ENCODE results near the gene GPN1.
"Not testable (repeated sequence)": the region's sequence is repeated elsewhere in the genome, so short reads cannot be mapped to it uniquely, and the experiment has no call there.

Gene GPN1

DNA sequence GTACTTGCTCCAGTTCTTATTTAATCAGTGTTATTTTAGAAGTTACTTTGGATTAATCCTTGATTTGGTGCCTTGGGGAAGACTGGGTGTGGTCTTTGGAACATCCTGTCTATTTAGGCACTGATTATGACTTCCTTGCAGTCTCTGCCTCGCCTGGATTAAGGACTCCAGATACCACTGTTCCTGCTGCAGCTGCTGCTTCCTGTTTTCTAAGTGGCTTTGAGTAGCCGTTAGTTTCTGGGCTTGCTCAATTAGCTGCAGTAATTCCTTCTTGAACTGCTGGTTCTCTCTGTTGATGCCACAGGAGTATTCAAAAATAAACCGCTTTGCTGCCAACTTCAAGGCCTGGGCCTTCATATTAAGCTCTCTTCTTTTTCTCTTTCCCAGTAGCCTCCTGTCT is 1.9 kb upstream of the GPN1 start:
- not testable (repeated sequence) for DNase-seq

DNA sequence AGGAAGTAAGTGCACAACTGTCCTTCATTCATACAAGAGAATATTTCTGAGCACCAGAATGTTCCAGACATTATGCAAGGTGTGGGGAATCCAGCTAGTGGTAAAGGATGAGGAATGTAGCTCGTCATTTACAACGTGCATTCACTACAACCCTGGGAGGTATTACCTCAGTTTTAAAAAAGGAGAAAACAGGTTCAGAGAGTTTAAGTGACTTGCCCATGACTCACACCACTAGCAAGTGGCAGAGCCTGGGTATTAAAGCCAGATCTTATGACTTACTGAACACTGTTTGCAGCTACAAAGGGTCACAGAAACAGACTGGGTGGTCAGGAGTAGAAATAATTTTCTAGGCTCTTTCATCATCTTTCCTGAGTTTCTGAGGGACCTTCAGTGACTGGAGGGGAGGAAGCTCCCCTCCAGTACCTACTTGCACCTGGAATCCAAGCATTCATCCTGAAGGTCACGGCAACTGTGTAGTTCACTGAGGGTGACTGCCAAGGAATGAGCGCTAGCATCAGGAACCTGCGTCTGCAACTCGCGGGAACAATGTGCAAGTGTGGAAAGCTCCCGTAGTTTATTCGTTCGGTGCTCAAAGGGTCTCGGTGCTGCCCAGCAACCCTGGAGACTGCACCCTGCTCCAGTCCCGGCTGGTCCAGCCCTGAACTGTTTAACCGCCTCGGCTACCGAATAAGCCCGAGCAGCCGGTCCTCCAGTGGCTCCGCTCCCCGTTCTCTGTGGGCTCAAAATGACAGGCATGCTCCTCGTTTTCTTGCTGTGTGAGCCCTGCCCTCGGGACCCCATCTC is 685 bp upstream of the GPN1 start:
- DNase-seq: peak in 18 of 51 donors; percentile 22 to 66 (median 44)

DNA sequence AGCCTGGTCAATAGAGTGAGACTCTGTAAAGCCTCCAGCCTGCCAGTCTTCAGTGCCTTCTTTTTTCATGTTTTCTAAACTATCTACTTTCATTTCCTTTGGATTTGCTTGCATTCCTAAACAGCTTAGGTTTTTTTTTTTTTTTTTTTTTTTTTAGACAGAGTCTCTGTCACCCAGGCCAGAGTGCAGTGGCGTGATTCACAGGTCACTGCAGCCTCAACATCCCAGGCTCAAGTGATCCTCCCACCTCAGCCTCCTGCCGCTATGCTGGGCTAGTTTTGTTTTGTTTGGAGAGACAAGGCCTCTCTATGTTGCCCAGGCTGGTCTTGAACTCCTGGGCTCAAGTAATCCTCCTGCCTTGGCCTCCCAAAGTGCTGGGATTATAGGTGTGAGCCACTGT is 1.4 kb downstream of the GPN1 start:
- DNase-seq: not testable (repeated sequence)

DNA sequence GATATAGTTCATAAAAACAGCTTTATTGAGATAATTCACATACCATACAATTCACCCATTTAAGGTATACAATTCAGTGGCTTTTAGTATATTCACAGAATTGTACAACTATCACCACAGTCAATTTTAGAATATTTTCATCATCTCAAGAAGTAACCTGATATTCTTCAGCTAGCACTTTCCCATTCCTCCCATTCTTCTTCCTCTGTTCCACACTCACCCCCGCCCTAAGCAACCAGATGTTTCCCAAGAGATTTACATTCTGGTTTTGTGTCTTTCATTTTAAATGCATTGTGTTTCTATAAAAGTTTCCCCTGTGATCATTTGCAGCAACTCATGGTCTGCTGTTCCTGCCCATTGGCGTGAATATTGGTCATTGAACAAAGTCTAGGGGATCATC is 5.4 kb downstream of the GPN1 start:
- DNase-seq: no peak

DNA sequence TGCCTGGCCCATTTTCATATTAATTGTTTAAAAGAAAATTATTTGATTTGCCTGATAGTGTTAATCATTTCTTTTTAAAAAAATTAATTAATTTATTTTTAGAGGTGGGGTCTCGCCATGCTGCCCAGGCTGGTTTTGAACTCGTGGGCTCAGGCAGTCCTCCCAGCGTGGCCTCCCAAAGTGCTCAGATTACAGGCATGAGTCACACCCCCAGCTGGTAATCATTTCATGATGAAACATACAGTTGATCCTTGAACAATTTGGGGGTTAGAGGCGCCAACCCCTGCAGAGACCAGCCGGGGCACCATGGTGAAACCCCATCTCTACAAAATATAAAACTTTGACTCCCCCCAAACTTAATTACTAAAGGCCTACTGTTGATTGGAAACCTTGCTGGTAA is 7.9 kb downstream of the GPN1 start:
- DNase-seq: no peak

DNA sequence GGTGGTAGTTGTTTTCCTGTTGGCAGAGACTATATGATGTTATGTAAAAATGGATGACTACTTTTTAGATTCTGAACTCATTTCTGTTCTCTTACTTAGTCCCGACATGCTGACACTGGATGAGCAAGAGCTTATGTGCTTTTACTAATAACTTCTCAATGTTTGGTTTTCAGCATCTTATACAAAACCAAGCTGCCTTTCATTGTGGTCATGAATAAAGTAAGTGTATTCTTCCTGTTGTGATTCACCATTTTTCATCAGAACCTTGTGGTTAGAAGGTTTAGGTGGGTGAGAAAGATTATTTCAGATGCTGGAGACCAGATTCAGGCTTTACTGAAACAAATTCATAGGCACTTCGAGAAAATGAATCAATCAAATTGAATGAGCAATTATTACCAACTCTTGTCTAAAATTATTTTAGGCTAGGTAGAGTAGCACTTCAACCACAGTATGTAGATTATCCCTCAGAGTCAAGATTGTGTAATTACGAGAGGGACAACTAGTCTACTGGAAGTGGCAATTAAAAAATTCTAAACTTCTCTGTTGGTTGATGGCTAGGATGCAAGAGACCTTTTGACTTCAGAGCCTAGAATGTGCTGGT is 9.3 kb downstream of the GPN1 start:
- no peak for DNase-seq

DNA sequence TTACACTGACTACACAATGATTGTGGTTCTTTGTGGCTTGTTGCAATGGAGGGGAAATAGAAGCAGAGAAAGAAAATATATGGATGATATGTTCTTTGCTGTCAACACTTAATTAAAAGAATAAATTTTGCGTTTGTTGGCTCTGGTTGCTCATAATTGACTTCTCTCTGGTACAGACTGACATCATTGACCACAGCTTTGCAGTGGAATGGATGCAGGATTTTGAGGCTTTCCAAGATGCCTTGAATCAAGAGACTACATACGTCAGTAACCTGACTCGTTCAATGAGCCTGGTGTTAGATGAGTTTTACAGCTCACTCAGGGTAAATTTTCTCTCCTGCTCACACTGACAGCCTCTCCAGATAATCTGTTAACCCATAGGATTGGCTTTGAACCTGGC is 9.9 kb downstream of the GPN1 start:
- no peak for DNase-seq

DNA sequence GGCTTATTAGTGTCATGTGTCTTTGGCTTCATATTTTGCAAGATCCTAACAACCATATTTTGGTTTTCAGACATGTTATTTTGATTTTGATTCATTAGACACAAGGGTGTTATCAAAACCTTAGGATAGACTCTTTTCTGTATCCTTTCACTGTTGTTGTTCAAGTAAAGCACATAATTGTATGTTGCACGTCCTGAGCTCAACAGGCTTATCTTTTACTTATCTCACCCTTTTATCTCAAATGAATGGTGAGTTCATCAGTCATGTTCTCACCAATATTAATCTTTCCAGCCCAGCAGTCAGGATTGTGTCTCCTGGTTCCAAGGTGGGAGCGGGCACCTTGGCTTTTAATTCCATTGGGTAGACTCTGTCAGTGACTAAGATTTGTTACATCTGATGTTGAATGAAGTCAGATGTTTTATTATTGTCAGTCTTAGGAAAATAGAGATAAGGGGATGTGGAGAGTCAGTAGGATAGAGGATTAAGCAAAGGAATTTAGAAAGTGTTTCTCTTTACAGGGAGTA is 11.9 kb downstream of the GPN1 start:
- no peak for DNase-seq

DNA sequence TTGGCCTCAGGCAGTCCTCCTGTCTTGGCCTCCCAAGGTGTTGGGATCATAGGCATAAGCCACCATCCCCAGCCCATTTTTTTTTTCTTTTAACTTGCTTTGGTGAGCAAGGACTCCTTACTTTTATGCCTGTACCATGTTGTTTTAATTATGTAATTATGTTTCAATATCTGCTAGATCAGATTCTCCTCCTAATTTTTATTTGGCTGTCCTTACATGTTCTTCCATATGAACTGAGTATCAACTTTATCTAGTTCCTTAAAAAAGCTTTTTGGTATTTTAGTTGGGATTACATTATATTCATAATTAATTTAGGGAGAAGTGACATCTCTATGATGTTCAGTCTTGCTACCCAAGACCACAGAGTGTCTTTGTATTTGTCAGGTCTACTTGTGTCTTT is 16.3 kb downstream of the GPN1 start:
- DNase-seq: no peak

DNA sequence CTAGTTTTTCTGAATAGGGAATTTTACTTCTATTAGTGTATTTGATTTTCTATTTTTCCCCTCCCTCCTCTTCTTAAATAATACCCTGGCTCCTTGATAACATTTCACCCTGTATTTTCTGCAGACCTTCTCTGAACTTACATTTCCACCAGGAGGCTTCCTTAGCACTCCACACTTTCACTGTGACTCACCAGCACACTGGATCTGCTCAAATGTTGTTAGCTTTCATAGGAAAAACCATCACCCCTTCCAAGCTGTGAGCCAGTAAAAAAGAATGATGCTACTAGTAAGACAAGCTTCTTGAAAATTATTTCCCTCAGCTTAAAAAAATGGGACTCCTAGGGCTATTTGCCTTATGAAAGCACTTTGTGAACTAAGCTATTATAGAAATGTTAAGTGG is 18.4 kb downstream of the GPN1 start:
- DNase-seq: no peak

DNA sequence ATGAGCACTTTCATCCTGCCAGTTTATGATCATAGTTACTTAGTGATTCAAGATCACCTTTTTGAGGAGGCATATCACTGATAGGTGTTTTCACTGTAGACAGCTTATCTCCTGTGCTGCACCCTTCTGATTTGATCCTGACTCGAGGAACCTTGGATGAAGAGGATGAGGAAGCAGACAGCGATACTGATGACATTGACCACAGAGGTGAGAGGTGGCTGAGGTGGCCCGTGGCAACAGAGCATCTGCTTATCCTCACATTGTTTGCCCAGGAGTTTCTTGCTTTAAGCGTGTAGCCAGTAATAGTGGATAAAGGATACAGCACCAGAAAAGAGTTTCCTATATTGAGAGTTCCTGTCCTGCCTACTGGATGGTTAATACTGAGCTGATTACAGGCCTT is 18.9 kb downstream of the GPN1 start:
- no peak for DNase-seq

DNA sequence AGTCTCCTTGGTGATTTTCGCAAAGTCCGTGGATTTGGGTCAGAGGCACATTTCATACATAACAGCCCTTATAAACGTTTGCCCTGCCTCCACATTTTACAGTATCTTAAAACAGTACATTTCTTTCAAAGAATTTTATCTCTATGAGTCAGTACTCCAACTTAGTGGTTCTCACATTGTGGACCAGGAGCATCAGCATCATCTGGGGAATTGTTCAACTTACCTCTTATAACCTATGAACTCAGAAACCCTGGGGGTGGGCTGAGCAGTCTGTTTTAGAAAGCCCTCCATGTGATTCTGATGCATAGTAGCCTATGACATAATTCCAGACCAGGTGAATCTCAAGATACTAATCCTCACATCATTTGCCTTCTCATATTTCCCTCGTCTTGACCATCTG is 22.2 kb downstream of the GPN1 start:
- DNase-seq: no peak

DNA sequence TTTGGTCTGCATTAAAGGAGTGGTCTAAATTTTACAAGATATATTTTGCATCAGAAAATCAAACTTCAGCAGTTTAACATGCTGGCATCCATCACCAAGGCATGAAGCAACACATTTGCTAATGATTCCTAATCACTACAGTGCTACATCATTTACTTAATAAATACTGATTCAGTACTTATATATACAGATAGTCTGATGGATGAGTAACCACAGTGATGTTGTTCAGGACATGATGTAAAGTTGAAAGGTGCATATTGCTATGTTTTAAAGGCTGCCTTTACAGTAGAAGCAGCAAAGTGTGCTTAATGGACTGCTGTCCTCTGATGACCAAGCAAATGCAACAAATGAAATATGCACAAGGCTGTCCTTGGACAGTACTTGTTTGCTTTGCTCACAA is 23.5 kb downstream of the GPN1 start:
- DNase-seq: no peak

DNA sequence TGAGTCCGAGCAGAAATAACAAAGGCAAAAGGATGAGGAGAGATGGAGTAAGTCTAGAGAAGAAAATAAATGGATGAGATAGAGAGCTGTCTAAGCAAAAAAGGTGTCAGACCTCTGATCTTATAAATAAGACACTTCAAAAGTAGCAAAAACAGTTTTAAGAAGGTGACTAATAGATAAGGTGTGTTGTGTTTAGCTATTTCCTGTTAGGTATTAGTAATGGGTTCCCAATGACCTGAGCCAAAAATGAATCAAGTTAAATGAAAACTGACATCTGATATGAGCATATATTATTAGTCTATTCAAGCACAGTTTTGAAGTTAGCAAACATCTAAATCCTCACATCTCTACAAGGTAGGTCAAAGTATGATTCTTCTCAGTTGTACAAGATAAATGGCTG is 23.9 kb downstream of the GPN1 start:
- no peak for DNase-seq

DNA sequence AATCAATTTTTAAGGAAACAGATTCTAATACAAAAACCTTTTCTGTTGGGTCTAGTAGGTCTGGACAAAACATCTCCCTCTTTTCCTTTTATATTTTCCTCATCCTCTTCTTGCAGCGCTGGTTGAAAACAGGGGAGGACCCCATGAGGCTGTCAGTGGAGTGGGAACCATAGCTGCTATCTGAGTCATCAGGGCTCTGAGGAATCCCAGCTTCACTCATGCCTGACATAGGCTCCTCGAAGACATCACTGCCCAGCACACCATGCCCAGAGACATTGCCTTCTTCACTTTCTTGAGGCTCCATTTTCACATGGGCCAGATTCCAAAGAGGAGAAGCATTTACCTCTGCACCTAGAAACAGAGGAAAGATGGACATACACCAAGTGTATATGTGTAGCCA is 24.5 kb downstream of the GPN1 start:
- no peak for DNase-seq

DNA sequence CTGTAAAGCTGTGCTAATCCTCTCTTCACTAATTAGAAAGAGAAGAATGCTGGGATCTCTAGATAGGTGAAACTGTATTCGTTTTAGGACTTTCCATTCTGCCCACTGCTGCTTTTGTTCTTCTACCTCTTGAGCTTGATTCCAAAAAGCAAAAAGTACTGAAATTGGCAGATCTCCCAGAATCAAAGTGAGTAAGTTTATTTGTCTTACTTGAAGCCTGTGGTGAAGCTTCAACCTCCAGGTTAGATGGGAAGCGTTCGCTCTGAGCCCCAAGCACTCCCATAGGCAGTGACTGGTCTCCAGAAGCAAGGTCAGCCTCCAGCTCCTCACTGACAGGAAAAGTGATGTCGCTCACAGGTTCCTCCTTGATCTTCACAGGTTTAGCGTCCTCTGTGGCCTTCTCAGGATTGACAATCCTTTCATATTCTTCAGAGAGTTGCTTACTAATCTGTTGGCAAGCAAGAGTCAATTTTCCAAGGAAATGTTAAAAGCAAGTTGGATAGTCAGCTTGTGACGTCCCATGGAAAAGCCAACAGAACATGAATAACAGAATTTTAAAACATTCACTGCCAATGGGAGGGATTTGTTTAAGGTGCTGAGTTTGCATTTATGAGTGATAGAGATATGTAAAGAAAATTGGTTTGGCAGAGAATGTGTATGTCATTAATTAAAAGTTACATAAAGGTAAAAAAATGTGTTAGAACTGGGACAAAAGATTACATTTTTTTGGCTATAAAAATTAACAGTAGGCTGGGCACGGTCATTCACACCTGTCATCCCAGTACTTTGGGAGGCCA is 26.5 kb downstream of the GPN1 start:
- DNase-seq: peak in 1 of 51 donors; percentile 6

DNA sequence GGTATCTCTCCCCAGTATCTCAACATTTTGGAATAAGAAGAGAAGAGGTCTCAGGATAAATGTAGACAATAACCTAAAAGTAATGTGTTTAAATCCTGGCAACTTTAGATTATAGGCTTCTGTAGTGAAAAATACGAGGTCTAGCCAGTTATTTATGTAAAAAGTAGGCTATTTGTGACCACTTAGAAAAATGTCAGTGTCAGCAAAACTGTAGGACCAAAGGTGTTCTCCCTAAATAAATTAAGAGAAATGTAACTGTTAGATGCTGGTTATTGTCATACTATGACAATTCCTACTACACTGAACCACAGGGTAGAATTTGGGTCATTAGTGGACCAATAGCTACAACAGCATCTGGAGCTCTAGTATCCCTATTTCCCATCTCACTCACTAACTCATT is 32.5 kb downstream of the GPN1 start:
- DNase-seq: no peak

DNA sequence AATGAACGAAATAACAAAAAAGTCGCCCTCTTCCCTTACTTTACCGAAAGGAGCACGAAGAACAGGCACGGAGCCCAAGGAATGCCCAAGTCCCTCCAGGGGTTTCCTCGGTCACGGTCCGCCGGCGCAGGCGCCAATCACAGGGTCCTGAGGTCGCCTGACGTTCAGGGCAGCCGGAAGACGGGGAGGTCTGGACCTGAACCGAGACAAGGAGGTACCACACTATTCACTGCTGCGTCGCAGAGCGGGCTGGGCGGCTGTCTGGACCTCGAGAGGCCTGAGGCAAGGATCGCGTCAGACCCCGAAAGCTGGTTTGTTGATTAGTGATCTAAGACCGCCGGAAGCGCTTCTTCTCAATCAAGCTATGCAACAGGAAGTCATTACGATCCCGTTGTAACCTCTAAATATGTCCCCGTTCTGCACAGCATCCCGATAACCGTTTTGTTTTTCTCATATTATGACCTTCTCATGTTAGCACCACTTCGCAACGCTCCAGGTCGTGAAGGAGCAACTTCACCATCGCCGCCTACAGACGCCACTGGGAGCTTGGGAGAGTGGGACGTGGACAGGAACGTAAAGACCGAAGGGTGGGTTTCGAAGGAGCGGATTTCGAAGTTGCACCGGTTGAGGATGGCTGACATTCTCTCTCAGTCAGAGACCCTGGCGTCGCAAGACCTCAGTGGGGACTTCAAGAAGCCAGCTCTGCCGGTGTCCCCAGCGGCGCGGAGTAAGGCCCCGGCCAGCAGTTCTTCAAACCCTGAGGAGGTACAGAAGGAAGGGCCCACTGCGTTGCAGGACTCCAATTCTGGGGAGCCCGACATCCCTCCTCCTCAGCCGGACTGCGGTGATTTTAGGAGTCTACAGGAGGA is 34.7 kb downstream of the GPN1 start, which contains the start of the genes SLC4A1AP and SUPT7L:
Gene SLC4A1AP (plus strand): TSS at position 605 of the 869 bp plus-strand sequence. CDS start 26 bp downstream, at position 631.
Gene SUPT7L (minus strand): TSS at position 330 of the 869 bp plus-strand sequence. CDS start 1,422 bp downstream, outside the sequence.
- DNase-seq: peak; percentile 34 to 98 (median 74)

DNA sequence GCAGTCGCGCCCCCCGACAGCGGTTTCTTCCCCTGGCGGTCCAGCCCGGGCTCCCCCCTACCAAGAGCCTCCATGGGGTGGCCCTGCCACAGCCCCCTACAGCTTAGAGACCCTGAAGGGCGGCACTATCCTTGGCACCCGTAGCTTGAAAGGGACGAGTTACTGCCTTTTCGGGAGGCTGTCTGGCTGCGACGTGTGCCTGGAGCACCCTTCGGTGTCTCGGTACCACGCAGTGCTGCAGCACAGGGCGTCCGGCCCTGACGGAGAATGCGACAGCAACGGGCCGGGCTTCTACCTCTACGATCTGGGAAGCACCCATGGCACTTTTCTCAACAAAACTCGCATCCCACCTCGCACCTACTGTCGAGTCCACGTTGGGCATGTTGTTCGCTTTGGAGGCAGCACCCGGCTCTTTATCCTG is 35.3 kb downstream of the GPN1 start:
- peak in 1 of 51 donors; percentile 29 for DNase-seq

DNA sequence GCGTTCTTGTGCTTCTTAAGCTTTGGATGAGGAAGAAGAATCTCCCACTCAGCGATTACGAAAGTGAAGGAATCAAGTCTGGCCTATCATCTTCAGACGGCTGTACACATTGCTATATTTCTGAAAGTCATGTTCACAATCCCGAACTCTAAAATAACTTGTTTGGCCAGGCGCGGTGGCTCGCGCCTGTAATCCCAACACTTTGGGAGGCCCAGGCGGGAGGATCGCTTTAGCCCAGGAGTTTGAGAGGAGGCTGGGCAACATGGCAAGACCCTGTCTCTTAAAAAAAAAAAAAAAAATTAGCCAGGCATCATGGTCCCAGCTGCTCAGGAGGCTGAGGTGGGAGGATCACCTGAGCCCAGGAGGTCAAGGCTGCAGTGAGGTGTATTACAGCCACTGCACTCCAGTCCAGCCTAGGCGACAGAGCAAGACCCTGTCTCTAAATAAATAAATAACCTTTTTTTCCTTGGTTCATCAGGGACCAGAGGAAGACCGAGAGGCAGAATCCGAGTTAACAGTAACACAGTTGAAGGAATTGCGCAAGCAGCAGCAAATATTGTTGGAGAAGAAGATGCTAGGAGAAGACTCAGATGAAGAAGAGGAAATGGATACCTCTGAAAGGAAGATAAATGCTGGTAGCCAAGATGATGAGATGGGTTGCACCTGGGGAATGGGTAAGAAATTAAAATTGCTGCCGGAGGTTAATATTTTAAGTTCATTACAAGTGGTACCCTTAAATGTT is 35.9 kb downstream of the GPN1 start:
- no peak for DNase-seq

Measured in hypothalamus (tissue), 51 donors.